HepG2 (cell line): ENCODE measurements around the gene PDCD5. TPM values are rescaled to one million over a fixed set of nuclear protein-coding genes. Genes with fewer than 3 reads are reported as not detected.

Experiments
- ATAC-seq: fragments of 200-7000 bp; cut with Tn5 transposase; 3 replicates; pipeline ENCODE4 v1.9.1; 2020; ENCODE audit warnings: mild to moderate bottlenecking, moderate library complexity
- BruUV-seq: library from RNA; stranded (reverse); fragments of 400-500 nt; replicated peaks from 2 replicates; lab custom pipeline; 2021; lab: Mats Ljungman, UMichigan
- CTCF ChIA-PET: fragments of 300-600 bp; formaldehyde crosslinking; extraction: SDS; loops from one replicate; lab custom pipeline; 2021; ENCODE audit warnings: low total read pairs, inconsistent platforms, low intra/inter-chr PET ratio; lab: Yijun Ruan, JAX
- POLR2A ChIA-PET: fragments of 350-600 bp; sonication (Branson Sonifier 250); formaldehyde crosslinking; loops from one replicate; lab custom pipeline; 2020; ENCODE audit warnings: antibody characterized with exemption, inconsistent platforms; lab: Yijun Ruan, JAX
- DNase-seq: peaks from one replicate; pipeline ENCODE4 v3.0.0-alpha.2; 2015; ENCODE audit warnings: low spot score
- FAIRE-seq: peaks from 3 replicates; lab custom pipeline; 2011; peaks lifted over from hg19 to GRCh38; lab: Jason Lieb, UNC
- H2AFZ ChIP-seq: one replicate; pipeline ENCODE4 v1.6.1; 2011; ENCODE audit warnings: low read length, inconsistent platforms
- H3K27ac ChIP-seq: fragments of 300-600 bp; 3 replicates; pipeline ENCODE4 v1.8.0; 2011; ENCODE audit warnings: mixed run types, mild to moderate bottlenecking, mixed read lengths, low read length, inconsistent platforms; ENCODE audit not compliant: insufficient read depth; ENCODE audit errors: extremely low read length
- H3K27me3 ChIP-seq, 2 experiments: fragments of 200-600 bp in 1 of 2; 2 replicates in 1 of 2; 3 replicates in 1 of 2; pipeline versions ENCODE4 v1.6.0 to v1.8.0; 2011; ENCODE audit warnings: low read length in 2 of 2, mild to moderate bottlenecking in 2 of 2, moderate library complexity in 2 of 2, inconsistent platforms in 1 of 2; ENCODE audit not compliant: insufficient read depth in 2 of 2, control insufficient read depth in 1 of 2
- H3K36me3 ChIP-seq, 2 experiments: fragments of 200-600 bp in 1 of 2; replicated peaks in 1 of 2; 2 replicates in 1 of 2; 3 replicates in 1 of 2; pipeline versions ENCODE4 v1.5.1 to v1.8.0; 2011; ENCODE audit warnings: low read length in 2 of 2, inconsistent platforms in 1 of 2; ENCODE audit not compliant: insufficient read depth in 2 of 2, control insufficient read depth in 1 of 2
- H3K4me1 ChIP-seq: 2 replicates; pipeline ENCODE4 v1.5.1; 2012; ENCODE audit warnings: low read length, inconsistent platforms; ENCODE audit not compliant: insufficient read depth
- H3K4me2 ChIP-seq: 2 replicates; pipeline ENCODE4 v1.6.0; 2011; ENCODE audit warnings: low read depth, low read length, inconsistent platforms
- H3K4me3 ChIP-seq, 3 experiments: fragments of 200-600 bp in 1 of 3; sonication (generic), shearing (Covaris generic) in 1 of 3; replicated peaks in 1 of 3; 2 replicates each; pipeline ENCODE4 v1.5.1; 2011 to 2016; ENCODE audit warnings: low read length in 3 of 3, inconsistent platforms in 2 of 3, low read depth in 2 of 3, mild to moderate bottlenecking in 2 of 3, control low read depth in 1 of 3, mixed read lengths in 1 of 3; ENCODE audit not compliant: insufficient read depth in 1 of 3
- H3K79me2 ChIP-seq: one replicate; pipeline ENCODE4 v1.6.1; 2011; ENCODE audit warnings: low read length, inconsistent platforms; ENCODE audit not compliant: insufficient read depth
- H3K9ac ChIP-seq: 2 replicates; pipeline ENCODE4 v1.6.0; 2011; ENCODE audit warnings: mild to moderate bottlenecking, low read depth, low read length, inconsistent platforms; ENCODE audit not compliant: insufficient read depth
- H3K9me3 ChIP-seq: 2 replicates; pipeline ENCODE4 v1.5.1; 2012; ENCODE audit warnings: mild to moderate bottlenecking, low read length
- H4K20me1 ChIP-seq: 2 replicates; pipeline ENCODE4 v1.6.0; 2011; ENCODE audit warnings: inconsistent platforms, mild to moderate bottlenecking, low read length, moderate library complexity; ENCODE audit not compliant: insufficient read depth
- ARID3A ChIP-seq: IDR thresholded peaks from 2 replicates; pipeline ENCODE4 v1.6.1; 2012; ENCODE audit warnings: low read depth, low read length, improper control_type of control experiment
- CTCF ChIP-seq: sonication (generic); formaldehyde crosslinking; IDR thresholded peaks from 2 replicates; pipeline ENCODE4 v1.5.0; 2020; ENCODE audit warnings: mild to moderate bottlenecking, missing genetic modification reagents, moderate library complexity
- HDAC6 ChIP-seq: fragments of 200-600 bp; sonication (generic); IDR thresholded peaks from 2 replicates; pipeline ENCODE4 v1.7.0; 2017; ENCODE audit warnings: mild to moderate bottlenecking, antibody characterized with exemption, low read length, low read depth
- MIER3 ChIP-seq: IDR thresholded peaks from 2 replicates; pipeline ENCODE4 v1.6.1; 2016; ENCODE audit warnings: missing compliant biosample characterization, borderline replicate concordance
- MIXL1 ChIP-seq: IDR thresholded peaks from 2 replicates; pipeline ENCODE4 v1.6.1; 2016
- PRMT3 ChIP-seq: sonication (generic); formaldehyde crosslinking; IDR thresholded peaks from 2 replicates; pipeline ENCODE4 v1.8.1; 2022; ENCODE audit warnings: low read depth, mild to moderate bottlenecking, moderate library complexity, missing genetic modification reagents, borderline replicate concordance
- RAD21 ChIP-seq: fragments of 450-650 bp; formaldehyde crosslinking; IDR thresholded peaks from 2 replicates; pipeline ENCODE4 v1.5.0; 2020; ENCODE audit warnings: mild to moderate bottlenecking
- SAP130 ChIP-seq: IDR thresholded peaks from 2 replicates; pipeline ENCODE4 v1.6.1; 2016; ENCODE audit warnings: low read depth
- SMC3 ChIP-seq: IDR thresholded peaks from 2 replicates; pipeline ENCODE4 v1.6.1; 2011; ENCODE audit warnings: low read length, improper control_type of control experiment
- SSRP1 ChIP-seq: IDR thresholded peaks from 2 replicates; pipeline ENCODE4 v1.6.1; 2016; ENCODE audit warnings: control low read depth
- STAG1 ChIP-seq: sonication (generic); formaldehyde crosslinking; IDR thresholded peaks from 2 replicates; pipeline ENCODE4 v1.4.0; 2020; ENCODE audit warnings: missing genetic modification reagents
- ZZZ3 ChIP-seq: sonication (generic); formaldehyde crosslinking; IDR thresholded peaks from 2 replicates; pipeline ENCODE4 v1.4.0; 2020; ENCODE audit warnings: missing genetic modification reagents, mild to moderate bottlenecking, borderline replicate concordance
- WGBS: methylation state at CpG from one replicate; pipeline ENCODE4 v1.1.6; 2017; ENCODE audit warnings: low lambda C conversion rate; 5-methylcytosine and 5-hydroxymethylcytosine counted together
- in situ Hi-C: cut with HindIII; loops from 2 replicates; pipeline ENCODE4 v1.10.0; 2017; ENCODE audit warnings: low pct_unique_long_range_greater_than_20kb; ENCODE audit not compliant: extremely low pct_ligation_motif_present
- intact Hi-C: fragments of 100-400 bp; cut with micrococcal nuclease; formaldehyde crosslinking; loops from one replicate; pipeline ENCODE4 v1.10.0; 2022; ENCODE audit not compliant: unreplicated experiment
- polyA plus RNA-seq, 8 experiments: library from polyadenylated mRNA; depleted of rRNA in 3 of 8; stranded (reverse) in 7 of 8; unstranded in 1 of 8; fragments of >200 nt; fragmentation: Illumina TruSeq in 4 of 8; extraction: Trizol in 4 of 8; gene quantifications; 2 replicates each; pipeline versions ENCODE4 v1.2.1 to v1.2.3, GENCODE V29; 2011 to 2016; ENCODE audit warnings: low read depth in 4 of 8, missing spikeins in 1 of 8, mixed read lengths in 1 of 8; ENCODE audit not compliant: insufficient read depth in 1 of 8
- total RNA-seq, 5 experiments: library from RNA; depleted of rRNA; stranded (reverse); fragments of >200 nt; fragmentation: Illumina TruSeq; extraction: Trizol; gene quantifications; 2 replicates each; pipeline ENCODE4 v1.2.3, GENCODE V29; 2016; ENCODE audit warnings: low read depth in 1 of 5
- TF ChIP-seq, protein P1 (sequence below): sonication (generic); formaldehyde crosslinking; IDR thresholded peaks from 2 replicates; pipeline ENCODE4 v1.4.0; 2020; ENCODE audit warnings: mild to moderate bottlenecking, missing genetic modification reagents

The PDCD5 gene
- total and polyA plus RNA-seq, 2 of the 13 experiments (the other 11 are each of a cell fraction or from before 2014, with no cell fraction given): 56.3 to 332 TPM

- CTCF ChIA-PET: no interaction called here
- Histone ChIP-seq H2AFZ (no peak overlapping the region), H3K4me3 (no peak overlapping the region), H3K9ac (no peak overlapping the region), H3K36me3 (peaks cover 9 to 43% of the 10 kb centered on the region in 2 experiments), H3K4me2 (no peak overlapping the region), H3K27me3 (no peaks in the 10 kb centered on the region), H3K9me3 (no peaks in the 10 kb centered on the region), H3K79me2 (no peaks in the 10 kb centered on the region), H4K20me1 (no peaks in the 10 kb centered on the region), H3K4me1 (no peaks in the 10 kb centered on the region), H3K27ac (no peak overlapping the region)
- BruUV-seq: no TSS peak
- ATAC-seq: peak; percentile 68
- FAIRE-seq: peak; percentile 40
- POLR2A ChIA-PET: no interaction called here
- in situ Hi-C loops: no loop called here
- DNase-seq: peak; percentile 57
- TF ChIP-seq MIER3 (CRISPR knock-in tag) (no peak), SSRP1 (CRISPR knock-in tag) (0 out of 2 replicates have a peak, but pooled peaks have one; percentile 24), HDAC6 (no peak), MIXL1 (CRISPR knock-in tag) (no peak), CTCF (CRISPR knock-in tag) (peak; percentile 73), RAD21 (CRISPR knock-in tag) (peak; percentile 15; the same call in 1 of the 2 replicates), PRMT3 (CRISPR knock-in tag) (no peak), SAP130 (CRISPR knock-in tag) (0 out of 2 replicates have a peak, but pooled peaks have one; percentile 15), ARID3A (0 out of 2 replicates have a peak, but pooled peaks have one; percentile 15), SMC3 (peak; percentile 63; the same call in 1 of the 2 replicates), ZZZ3 (CRISPR knock-in tag) (no peak), STAG1 (peak; percentile 58)
- TF ChIP-seq, protein P1, sequence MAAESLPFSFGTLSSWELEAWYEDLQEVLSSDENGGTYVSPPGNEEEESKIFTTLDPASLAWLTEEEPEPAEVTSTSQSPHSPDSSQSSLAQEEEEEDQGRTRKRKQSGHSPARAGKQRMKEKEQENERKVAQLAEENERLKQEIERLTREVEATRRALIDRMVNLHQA (CRISPR knock-in tag): no peak
- intact Hi-C loops: loop anchor here (2.0 kb wide), 1 partner anchor 271 kb away; no protein-coding TSS in a partner anchor
- WGBS: 53% methylated on average over 2 of the region's 2 CpGs
Measured at GRCh38 chr19:32599736-32600157, 18.8 kb downstream of the PDCD5 start.
